Neuron (in vitro differentiated cells): ENCODE measurements around the gene WIPI1.

ENCODE experiments used
- H2AFZ ChIP-seq: one replicate; pipeline ENCODE4 v1.6.1; 2013; ENCODE audit warnings: low read depth, mild to moderate bottlenecking, inconsistent platforms, low read length, moderate library complexity
- H3K27me3 ChIP-seq: one replicate; pipeline ENCODE4 v1.6.1; 2013; ENCODE audit warnings: low read length; ENCODE audit not compliant: insufficient read depth
- H3K36me3 ChIP-seq: one replicate; pipeline ENCODE4 v1.6.1; 2013; ENCODE audit warnings: low read length; ENCODE audit not compliant: insufficient read depth
- H3K4me1 ChIP-seq: one replicate; pipeline ENCODE4 v1.6.1; 2013; ENCODE audit warnings: low read length; ENCODE audit not compliant: insufficient read depth
- H3K4me3 ChIP-seq: 2 replicates; pipeline ENCODE4 v1.5.1; 2013; ENCODE audit warnings: mild to moderate bottlenecking, low read length, moderate library complexity
- H3K9me3 ChIP-seq: one replicate; pipeline ENCODE4 v1.6.1; 2013; ENCODE audit warnings: low read length

The WIPI1 gene

GRCh38 chr17:68391561-68392268, 65.6 kb downstream of the WIPI1 start:
- H3K4me3 ChIP-seq, result no peak overlapping the region
- no peaks in the 10 kb centered on the region for H3K27me3 ChIP-seq
- H3K9me3 ChIP-seq, result peaks cover 6% of the 10 kb centered on the region
- no peak overlapping the region for H2AFZ ChIP-seq
- H3K36me3 ChIP-seq, result no peaks in the 10 kb centered on the region
- no peaks in the 10 kb centered on the region for H3K4me1 ChIP-seq

GRCh38 chr17:68390888-68391545, 66.3 kb downstream of the WIPI1 start:
- no peaks in the 10 kb centered on the region for H3K4me1 ChIP-seq
- peaks cover 6% of the 10 kb centered on the region for H3K9me3 ChIP-seq
- no peak overlapping the region for H3K4me3 ChIP-seq
- H3K36me3 ChIP-seq, result no peaks in the 10 kb centered on the region
- no peaks in the 10 kb centered on the region for H3K27me3 ChIP-seq
- no peak overlapping the region for H2AFZ ChIP-seq

- Histone ChIP-seq H3K9me3 (no peaks in the 10 kb centered on the region), H3K4me3 (no peak overlapping the region), H3K27me3 (no peaks in the 10 kb centered on the region), H3K36me3 (no peaks in the 10 kb centered on the region), H2AFZ (no peak overlapping the region), H3K4me1 (peaks cover under 1% of the 10 kb centered on the region)
Measured at GRCh38 chr17:68389041-68389440, 68.3 kb downstream of the WIPI1 start.

GRCh38 chr17:68387435-68388218, 69.7 kb downstream of the WIPI1 start:
- Histone ChIP-seq H3K4me1 (peaks cover 11% of the 10 kb centered on the region), H3K4me3 (no peak overlapping the region), H3K27me3 (no peaks in the 10 kb centered on the region), H3K36me3 (no peaks in the 10 kb centered on the region), H2AFZ (no peak overlapping the region), H3K9me3 (no peaks in the 10 kb centered on the region)

- no peaks in the 10 kb centered on the region for H3K9me3 ChIP-seq
- H3K27me3 ChIP-seq, result no peaks in the 10 kb centered on the region
- peaks cover 11% of the 10 kb centered on the region for H3K4me1 ChIP-seq
- H3K36me3 ChIP-seq, result no peaks in the 10 kb centered on the region
- H3K4me3 ChIP-seq, result no peak overlapping the region
- no peak overlapping the region for H2AFZ ChIP-seq
Measured at GRCh38 chr17:68385490-68386215, 71.6 kb downstream of the WIPI1 start.

- peaks cover 11% of the 10 kb centered on the region for H3K4me1 ChIP-seq
- H3K27me3 ChIP-seq, result no peaks in the 10 kb centered on the region
- no peaks in the 10 kb centered on the region for H3K9me3 ChIP-seq
- no peak overlapping the region for H3K4me3 ChIP-seq
- H3K36me3 ChIP-seq, result no peaks in the 10 kb centered on the region
- H2AFZ ChIP-seq, result no peak overlapping the region
Measured at GRCh38 chr17:68384941-68385340, 72.4 kb downstream of the WIPI1 start.

GRCh38 chr17:68384471-68384870, 72.8 kb downstream of the WIPI1 start:
- H3K4me1 ChIP-seq, result peaks cover 11% of the 10 kb centered on the region
- no peaks in the 10 kb centered on the region for H3K27me3 ChIP-seq
- no peaks in the 10 kb centered on the region for H3K36me3 ChIP-seq
- H3K4me3 ChIP-seq, result no peak overlapping the region
- no peaks in the 10 kb centered on the region for H3K9me3 ChIP-seq
- no peak overlapping the region for H2AFZ ChIP-seq

- Histone ChIP-seq H3K4me1 (peaks cover 11% of the 10 kb centered on the region), H3K27me3 (no peaks in the 10 kb centered on the region)
Measured at GRCh38 chr17:68383443-68384321, 73.6 kb downstream of the WIPI1 start.

GRCh38 chr17:68383120-68383442, 74.2 kb downstream of the WIPI1 start:
- Histone ChIP-seq H3K4me1 (peaks cover 17% of the 10 kb centered on the region), H3K9me3 (no peaks in the 10 kb centered on the region), H2AFZ (no peak overlapping the region), H3K27me3 (no peaks in the 10 kb centered on the region), H3K36me3 (no peaks in the 10 kb centered on the region), H3K4me3 (no peak overlapping the region)

More at GRCh38 chr17:68383443-68384321, 73.6 kb downstream of the WIPI1 start:
- Histone ChIP-seq H3K9me3 (no peaks in the 10 kb centered on the region), H2AFZ (no peak overlapping the region), H3K36me3 (no peaks in the 10 kb centered on the region), H3K4me3 (no peak overlapping the region)

- H3K4me1 ChIP-seq, result peaks cover 22% of the 10 kb centered on the region
- H3K27me3 ChIP-seq, result no peaks in the 10 kb centered on the region
- H3K36me3 ChIP-seq, result no peaks in the 10 kb centered on the region
Measured at GRCh38 chr17:68382582-68383085, 74.7 kb downstream of the WIPI1 start.

GRCh38 chr17:68381076-68381900, 76.0 kb downstream of the WIPI1 start:
- Histone ChIP-seq H3K36me3 (no peaks in the 10 kb centered on the region), H3K4me1 (peaks cover 22% of the 10 kb centered on the region), H2AFZ (no peak overlapping the region), H3K4me3 (no peak overlapping the region), H3K9me3 (no peaks in the 10 kb centered on the region), H3K27me3 (no peaks in the 10 kb centered on the region)

More at GRCh38 chr17:68382582-68383085, 74.7 kb downstream of the WIPI1 start:
- H2AFZ ChIP-seq, result no peak overlapping the region
- no peak overlapping the region for H3K4me3 ChIP-seq
- H3K9me3 ChIP-seq, result no peaks in the 10 kb centered on the region
